ENCODE data around the gene PPP4R2. TPM values are rescaled to one million over a fixed set of nuclear protein-coding genes. Genes with fewer than 3 reads are reported as not detected.

PPP4R2 gene
- total and polyA plus RNA-seq, 9 of the 15 experiments (the other 6 are each of a cell fraction or from before 2014, with no cell fraction given) = 11.0 to 49.6 (median 31.6) TPM

- 2% methylated on average over 4 of the region's 4 CpGs for WGBS (ENCODE audit: insufficient coverage, low coverage, missing lambda C conversion rate)
- H3K4me3 ChIP-seq = no peak overlapping the region
- no peaks in the 10 kb centered on the region for H3K27me3 ChIP-seq (ENCODE audit: control insufficient read depth in 2 of 2, insufficient read depth in 2 of 2, low read length in 2 of 2)
- no peaks in the 10 kb centered on the region for H3K9me1 ChIP-seq (ENCODE audit: control insufficient read depth, insufficient read depth, low read length)
- no peak overlapping the region for H2AFZ ChIP-seq (ENCODE audit: low read depth, low read length)
- no peaks in the 10 kb centered on the region for H3K9me3 ChIP-seq (replicated peaks; ENCODE audit: control insufficient read depth, insufficient read depth, low read depth, low read length)
- FAIRE-seq = peak; percentile 78
- CTCF ChIA-PET (ENCODE audit: low intra/inter-chr PET ratio) = no interaction called here
- H3K9ac ChIP-seq (ENCODE audit: insufficient read depth in 1 of 2, low read depth in 2 of 2, low read length in 2 of 2) = no peak overlapping the region
- no peaks in the 10 kb centered on the region for H4K20me1 ChIP-seq (replicated peaks; ENCODE audit: control insufficient read depth, insufficient read depth, low read length)
- ATAC-seq = peak; percentile 69
- peaks cover 4 to 12% of the 10 kb centered on the region in 2 experiments; a peak in 4 of 5 replicates for H3K4me1 ChIP-seq (replicated peaks in 1 of 2; ENCODE audit: control insufficient read depth in 2 of 2, insufficient read depth in 2 of 2, low read length in 2 of 2)
- intact Hi-C loops (cut with micrococcal nuclease) (loop anchor here (5.0 to 10.0 kb wide), 2 partner anchors 136 to 228 kb away; partner anchors contain the start of gene SHQ1), in situ Hi-C loops (cut with MboI) (loop anchor here (10.0 kb wide), 1 partner anchor 138 kb away; no protein-coding TSS in a partner anchor)
- H3K36me3 ChIP-seq (ENCODE audit: control insufficient read depth, insufficient read depth, low read length) = peaks cover 4% of the 10 kb centered on the region; the same call in 2 of the 3 replicates
- H3K4me2 ChIP-seq (ENCODE audit: insufficient read depth, low read length) = no peak overlapping the region
- DNase-seq (ENCODE audit: extremely low read depth in 1 of 4, low spot score in 3 of 4) = peak in 2 of 4 experiments; percentile 12 to 68
- POLR2A ChIA-PET = interaction anchor here (0.7 to 1.6 kb wide), 2 partner anchors 17 to 222 kb away, joined by 3 read pairs; no protein-coding TSS in a partner anchor
- H3K27ac ChIP-seq (ENCODE audit: extremely low read depth, low read depth, low read length) = peak overlapping the region; percentile 66
- BruUV-seq (replicated peaks) = no TSS peak
- H3K79me2 ChIP-seq (ENCODE audit: control insufficient read depth, insufficient read depth, low read length) = no peaks in the 10 kb centered on the region
- TF ChIP-seq ILF3 (IDR thresholded peaks at IDR 0.05; ENCODE audit: borderline replicate concordance) (no peak), ARID1B (IDR thresholded peaks at IDR 0.05) (peak; percentile 79), HDAC1 (IDR thresholded peaks at IDR 0.05) (peak in 1 of 2 experiments; percentile 58; a peak in 1 of 4 replicates), CBFA2T2 (conservative IDR thresholded peaks at IDR 0.05) (peak; percentile 80), KDM1A (IDR thresholded peaks at IDR 0.05) (peak; percentile 86 to 87), CC2D1A (IDR thresholded peaks at IDR 0.05) (peak; percentile 47; the same call in 1 of the 2 replicates), GATAD2B (IDR thresholded peaks at IDR 0.05; ENCODE audit: borderline replicate concordance) (no peak), CBFA2T3 (IDR thresholded peaks at IDR 0.05) (peak; percentile 91), ZC3H8 (IDR thresholded peaks at IDR 0.05) (no peak), ZBTB8A (IDR thresholded peaks at IDR 0.05; ENCODE audit: partially characterized antibody) (no peak), POLR2AphosphoS5 (IDR thresholded peaks at IDR 0.05; ENCODE audit: control insufficient read depth, insufficient read depth, low read depth, low read length) (0 out of 2 replicates have a peak, but pooled peaks have one; percentile 32), RCOR1 (IDR thresholded peaks at IDR 0.05; ENCODE audit: borderline replicate concordance in 1 of 2, low read depth in 2 of 2, low read length in 2 of 2) (peak in 1 of 2 experiments; percentile 48; a peak in 1 of 4 replicates), EP300 (IDR thresholded peaks at IDR 0.05; ENCODE audit: low read length) (peak; percentile 43; the same call in 1 of the 2 replicates), BCLAF1 (IDR thresholded peaks at IDR 0.05; ENCODE audit: borderline replicate concordance in 1 of 2, control insufficient read depth in 1 of 2, low read depth in 2 of 2, low read length in 1 of 2) (no peak)
- TF ChIP-seq, protein P1, sequence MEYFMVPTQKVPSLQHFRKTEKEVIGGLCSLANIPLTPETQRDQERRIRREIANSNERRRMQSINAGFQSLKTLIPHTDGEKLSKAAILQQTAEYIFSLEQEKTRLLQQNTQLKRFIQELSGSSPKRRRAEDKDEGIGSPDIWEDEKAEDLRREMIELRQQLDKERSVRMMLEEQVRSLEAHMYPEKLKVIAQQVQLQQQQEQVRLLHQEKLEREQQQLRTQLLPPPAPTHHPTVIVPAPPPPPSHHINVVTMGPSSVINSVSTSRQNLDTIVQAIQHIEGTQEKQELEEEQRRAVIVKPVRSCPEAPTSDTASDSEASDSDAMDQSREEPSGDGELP (CRISPR knock-in tag; IDR thresholded peaks at IDR 0.05; ENCODE audit: borderline replicate concordance) = peak; percentile 42; the same call in 1 of the 2 replicates
Measured at GRCh38 chr3:73073091-73073707, 76.6 kb downstream of the PPP4R2 start.
